Trophoblast cell (in vitro differentiated cells and primary cell): ENCODE measurements around the gene ITGA2B.
A peak's percentile ranks its signal among the peaks of the same experiment; 100 is the strongest.
"Not testable (repeated sequence)": the region's sequence is repeated elsewhere in the genome, so short reads cannot be mapped to it uniquely, and the experiment has no call there.

Source experiments
- DNase-seq, 2 donors: peaks; one replicate each; pipeline ENCODE4 v3.0.0-alpha.2; 2016
- H2AFZ ChIP-seq: 2 replicates; pipeline ENCODE4 v1.6.1; 2013; ENCODE audit warnings: low read length, moderate library complexity, mild to moderate bottlenecking; ENCODE audit not compliant: insufficient read depth, poor library complexity
- H2AK5ac ChIP-seq: 2 replicates; pipeline ENCODE4 v1.6.1; 2013; ENCODE audit warnings: mild to moderate bottlenecking, low read length
- H2BK120ac ChIP-seq: 2 replicates; pipeline ENCODE4 v1.6.1; 2013; ENCODE audit warnings: low read length, mild to moderate bottlenecking, moderate library complexity; ENCODE audit not compliant: insufficient read depth, poor library complexity
- H2BK12ac ChIP-seq: 2 replicates; pipeline ENCODE4 v1.6.1; 2013; ENCODE audit warnings: mild to moderate bottlenecking, low read length, moderate library complexity
- H2BK5ac ChIP-seq: 2 replicates; pipeline ENCODE4 v1.6.1; 2013; ENCODE audit warnings: low read length, low read depth, moderate library complexity, mild to moderate bottlenecking; ENCODE audit not compliant: poor library complexity
- H3K14ac ChIP-seq: 2 replicates; pipeline ENCODE4 v1.6.1; 2013; ENCODE audit warnings: mild to moderate bottlenecking, low read length
- H3K18ac ChIP-seq: 2 replicates; pipeline ENCODE4 v1.6.1; 2013; ENCODE audit warnings: mild to moderate bottlenecking, low read length
- H3K23ac ChIP-seq: 2 replicates; pipeline ENCODE4 v1.6.1; 2013; ENCODE audit warnings: low read length
- H3K27ac ChIP-seq: 2 replicates; pipeline ENCODE4 v1.5.1; 2013; ENCODE audit warnings: low read depth, mild to moderate bottlenecking, inconsistent platforms, low read length, moderate library complexity
- H3K27me3 ChIP-seq: 2 replicates; pipeline ENCODE4 v1.6.1; 2013; ENCODE audit warnings: inconsistent platforms, mild to moderate bottlenecking, low read length, moderate library complexity; ENCODE audit not compliant: insufficient read depth
- H3K36me3 ChIP-seq, 2 experiments: 1 replicate in 1 of 2; 2 replicates in 1 of 2; pipeline ENCODE4 v1.6.1; 2013; ENCODE audit warnings: low read length in 2 of 2, mild to moderate bottlenecking in 2 of 2, moderate library complexity in 1 of 2; ENCODE audit not compliant: insufficient read depth in 2 of 2, control insufficient read depth in 1 of 2
- H3K4ac ChIP-seq: 2 replicates; pipeline ENCODE4 v1.6.1; 2013; ENCODE audit warnings: low read depth, mild to moderate bottlenecking, low read length, moderate library complexity
- H3K4me1 ChIP-seq, 2 experiments: 1 replicate in 1 of 2; 2 replicates in 1 of 2; pipeline ENCODE4 v1.6.1; 2013; ENCODE audit warnings: low read length in 2 of 2, mild to moderate bottlenecking in 2 of 2, moderate library complexity in 1 of 2; ENCODE audit not compliant: insufficient read depth in 2 of 2, control insufficient read depth in 1 of 2
- H3K4me2 ChIP-seq: 2 replicates; pipeline ENCODE4 v1.6.1; 2013; ENCODE audit warnings: inconsistent platforms, mild to moderate bottlenecking, low read length, moderate library complexity
- H3K4me3 ChIP-seq: 2 replicates; pipeline ENCODE4 v1.5.1; 2013; ENCODE audit warnings: mild to moderate bottlenecking, low read depth, low read length, inconsistent platforms
- H3K79me1 ChIP-seq: one replicate; pipeline ENCODE4 v1.6.1; 2013; ENCODE audit warnings: low read length
- H3K79me2 ChIP-seq: 2 replicates; pipeline ENCODE4 v1.6.1; 2013; ENCODE audit warnings: low read length, mild to moderate bottlenecking; ENCODE audit not compliant: control insufficient read depth, insufficient read depth, poor library complexity
- H3K9ac ChIP-seq: 2 replicates; pipeline ENCODE4 v1.6.1; 2013; ENCODE audit warnings: mild to moderate bottlenecking, low read length
- H3K9me3 ChIP-seq: 2 replicates; pipeline ENCODE4 v1.6.1; 2013; ENCODE audit warnings: low read depth, mild to moderate bottlenecking, control low read depth, inconsistent platforms, low read length; ENCODE audit not compliant: insufficient read depth
- H4K12ac ChIP-seq: 2 replicates; pipeline ENCODE4 v1.6.1; 2013; ENCODE audit warnings: low read depth, mild to moderate bottlenecking, low read length, moderate library complexity
- H4K8ac ChIP-seq: 2 replicates; pipeline ENCODE4 v1.6.1; 2013; ENCODE audit warnings: low read depth, mild to moderate bottlenecking, low read length, moderate library complexity
- H4K91ac ChIP-seq: one replicate; pipeline ENCODE4 v1.6.1; 2013; ENCODE audit warnings: low read depth, mild to moderate bottlenecking, low read length, moderate library complexity
- WGBS: extraction: QIAGEN DNeasy Blood & Tissue Kit; methylation state at CpG from one replicate; pipeline ENCODE4 v1.1.7; 2013; ENCODE audit warnings: missing lambda C conversion rate; ENCODE audit not compliant: insufficient read length, insufficient coverage; ENCODE audit errors: extremely low coverage; 5-methylcytosine and 5-hydroxymethylcytosine counted together

ITGA2B gene

DNA sequence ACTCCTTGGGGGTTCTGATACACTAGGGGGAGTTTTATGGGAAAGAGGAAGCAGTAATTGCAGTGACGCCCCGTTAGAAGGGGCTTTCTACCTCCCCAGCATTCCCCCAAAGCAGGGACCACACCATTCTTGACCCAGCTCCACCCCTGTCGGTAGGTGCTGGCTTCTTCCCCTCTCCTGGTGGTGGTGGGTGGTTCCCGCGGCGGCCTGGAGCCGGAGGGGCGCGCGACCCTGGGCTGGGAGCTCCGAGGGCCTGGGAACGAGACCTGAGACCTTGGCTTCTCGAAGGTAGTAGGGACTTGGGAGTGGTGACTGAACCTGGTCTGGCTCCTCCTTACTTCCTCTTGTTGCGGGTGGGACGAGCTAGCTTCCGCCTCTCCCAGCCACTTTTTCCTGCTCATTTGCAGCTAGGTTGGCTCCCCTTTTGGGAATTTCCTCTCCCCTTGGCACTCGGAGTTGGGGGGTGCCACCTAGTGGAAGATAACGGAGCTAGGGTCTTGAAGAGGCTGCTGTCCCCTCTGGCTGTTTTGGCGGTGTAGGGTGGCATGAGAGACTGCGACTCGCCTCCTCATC, 43.9 kb downstream of the ITGA2B start:
- peak; percentile 18 to 47 for DNase-seq
- Histone ChIP-seq H4K8ac (peak overlapping the region; percentile 79), H4K12ac (peak overlapping the region; percentile 34), H3K4me1 (peaks cover 3 to 7% of the 10 kb centered on the region in 2 experiments), H3K23ac (no peak overlapping the region), H3K4me3 (peak overlapping the region; percentile 74), H3K9me3 (peaks cover 1% of the 10 kb centered on the region), H3K4ac (peak overlapping the region; percentile 59), H2AFZ (peak overlapping the region; percentile 62), H3K4me2 (peak overlapping the region; percentile 97), H2BK120ac (peak overlapping the region; percentile 43), H2BK5ac (no peak overlapping the region), H2BK12ac (no peak overlapping the region), H3K79me1 (peaks cover 3% of the 10 kb centered on the region), H3K18ac (peak overlapping the region; percentile 71), H3K79me2 (no peaks in the 10 kb centered on the region), H3K27me3 (no peaks in the 10 kb centered on the region), H3K36me3 (peaks cover 13 to 17% of the 10 kb centered on the region in 2 experiments), H2AK5ac (peak overlapping the region; percentile 17), H3K9ac (peak overlapping the region; percentile 82), H3K27ac (peak overlapping the region; percentile 20), H3K14ac (peak overlapping the region; percentile 74), H4K91ac (peak overlapping the region; percentile 63)
- no CpG with 5 or more reads among the region's 21 CpGs for WGBS

- H4K12ac ChIP-seq, result peak within 1 kb of the TSS; percentile 34
- no peaks in the 10 kb centered on the region for H3K27me3 ChIP-seq
- H2BK12ac ChIP-seq, result no peak within 1 kb of the TSS
- no CpG with 5 or more reads among the region's 26 CpGs for WGBS
- H4K8ac ChIP-seq, result peak within 1 kb of the TSS; percentile 79
- peak within 1 kb of the TSS; percentile 17 for H2AK5ac ChIP-seq
- peak within 1 kb of the TSS; percentile 71 for H3K18ac ChIP-seq
- peak within 1 kb of the TSS; percentile 43 for H2BK120ac ChIP-seq
- peak within 1 kb of the TSS; percentile 82 for H3K9ac ChIP-seq
- peaks cover 11 to 15% of the 10 kb centered on the region in 2 experiments for H3K36me3 ChIP-seq
- peak within 1 kb of the TSS; percentile 59 for H3K4ac ChIP-seq
- peak within 1 kb of the TSS; percentile 62 for H2AFZ ChIP-seq
- peak within 1 kb of the TSS; percentile 20 for H3K27ac ChIP-seq
- H3K14ac ChIP-seq, result peak within 1 kb of the TSS; percentile 74
- peak within 1 kb of the TSS; percentile 63 for H4K91ac ChIP-seq
- peak; percentile 97 to 99 for DNase-seq
- H3K79me1 ChIP-seq, result peaks cover 3% of the 10 kb centered on the region
- H3K9me3 ChIP-seq, result peaks cover 1% of the 10 kb centered on the region
- H3K23ac ChIP-seq, result no peak within 1 kb of the TSS
- no peak within 1 kb of the TSS for H2BK5ac ChIP-seq
- H3K4me2 ChIP-seq, result peak within 1 kb of the TSS; percentile 97
- no peaks in the 10 kb centered on the region for H3K79me2 ChIP-seq
- H3K4me1 ChIP-seq, result peaks cover 3 to 7% of the 10 kb centered on the region in 2 experiments
- peak within 1 kb of the TSS; percentile 74 for H3K4me3 ChIP-seq
Measured at GRCh38 chr17:44344939-44345453, 44.5 kb downstream of the ITGA2B start, which contains the start of gene GRN. Gene GRN (plus strand): TSS chr17:44345302. CDS start chr17:44349165, 3,863 bp downstream.

DNA sequence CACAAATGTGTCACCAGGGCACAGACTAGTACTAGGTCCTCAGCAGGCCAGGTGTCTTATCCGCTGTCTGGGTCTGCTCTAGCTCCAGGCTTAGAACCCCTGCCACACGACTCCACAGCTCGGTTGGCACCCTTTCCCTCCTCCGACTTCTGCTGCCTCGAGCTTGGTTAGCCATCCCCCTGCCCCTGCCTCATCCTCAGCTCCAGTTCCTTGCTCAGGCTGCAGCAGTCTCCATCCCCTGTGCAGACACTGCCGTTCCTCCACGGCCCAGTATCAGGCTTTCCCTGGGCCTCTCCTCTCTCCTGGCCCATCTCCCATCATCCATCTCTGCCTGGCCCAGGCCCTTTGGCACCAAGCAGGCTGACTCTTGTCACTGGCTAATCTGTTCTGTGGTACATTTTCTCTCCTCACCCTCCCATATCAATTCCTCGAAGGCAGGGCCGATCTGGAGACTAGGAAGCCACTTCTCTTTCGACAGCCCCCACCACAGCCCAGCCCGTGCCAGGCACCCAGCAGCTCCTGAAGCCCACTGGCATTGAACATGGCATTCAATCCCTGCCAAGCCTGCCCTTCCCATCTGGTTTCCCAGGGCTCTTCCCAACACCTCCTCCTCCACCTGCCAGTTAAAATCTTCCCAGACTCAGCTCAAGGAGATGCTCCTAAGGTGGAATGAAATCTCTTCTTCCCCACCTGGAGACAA, 45.8 kb downstream of the ITGA2B start:
- no peak overlapping the region for H3K4me3 ChIP-seq
- no peak overlapping the region for H2BK120ac ChIP-seq
- H3K4me1 ChIP-seq, result peaks cover 3 to 7% of the 10 kb centered on the region in 2 experiments
- no peak for DNase-seq
- H3K9ac ChIP-seq, result peak overlapping the region; percentile 2
- no peak overlapping the region for H3K4ac ChIP-seq
- H3K14ac ChIP-seq, result no peak overlapping the region
- no peak overlapping the region for H3K23ac ChIP-seq
- H3K18ac ChIP-seq, result no peak overlapping the region
- H4K12ac ChIP-seq, result peak overlapping the region; percentile 11
- H2AK5ac ChIP-seq, result no peak overlapping the region
- no peaks in the 10 kb centered on the region for H3K27me3 ChIP-seq
- H3K79me1 ChIP-seq, result peaks cover 3% of the 10 kb centered on the region
- H3K27ac ChIP-seq, result no peak overlapping the region
- H2BK5ac ChIP-seq, result no peak overlapping the region
- peak overlapping the region; percentile 10 for H2BK12ac ChIP-seq
- H3K9me3 ChIP-seq, result peaks cover 1% of the 10 kb centered on the region
- H3K79me2 ChIP-seq, result no peaks in the 10 kb centered on the region
- H4K8ac ChIP-seq, result peak overlapping the region; percentile 14
- H4K91ac ChIP-seq, result no peak overlapping the region
- no CpG with 5 or more reads among the region's 11 CpGs for WGBS
- peaks cover 0 to 3% of the 10 kb centered on the region in 2 experiments for H3K36me3 ChIP-seq
- H3K4me2 ChIP-seq, result no peak overlapping the region
- no peak overlapping the region for H2AFZ ChIP-seq

DNA sequence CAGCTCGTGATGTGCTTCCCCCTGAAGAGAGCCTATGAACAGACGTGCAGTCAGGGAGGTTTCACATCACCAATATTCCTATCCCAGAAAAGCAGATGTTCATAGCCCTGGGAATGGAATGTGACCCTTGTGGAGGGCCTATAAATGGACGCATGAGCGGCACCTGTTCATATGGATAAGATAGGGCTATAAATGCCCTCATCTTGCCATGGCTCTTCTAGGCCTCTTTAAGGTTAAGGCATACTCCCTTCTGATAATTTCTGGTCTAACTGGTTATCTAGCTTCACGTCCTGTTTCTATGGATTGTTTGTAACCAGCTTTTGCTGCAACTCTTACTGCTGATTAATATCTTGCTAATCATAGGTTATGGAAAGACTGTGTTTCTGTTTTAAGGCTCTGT, 48.9 kb downstream of the ITGA2B start:
- not testable (repeated sequence) for H3K79me2 ChIP-seq, H2BK5ac ChIP-seq, H3K4me2 ChIP-seq, H2BK120ac ChIP-seq, H2BK12ac ChIP-seq, H3K4me1 ChIP-seq, H2AFZ ChIP-seq, H3K14ac ChIP-seq, H3K23ac ChIP-seq, H4K91ac ChIP-seq, H3K79me1 ChIP-seq, H3K27ac ChIP-seq, H3K4ac ChIP-seq, H3K4me3 ChIP-seq, H2AK5ac ChIP-seq, H3K18ac ChIP-seq, H3K9me3 ChIP-seq, H3K36me3 ChIP-seq, H4K8ac ChIP-seq, H3K9ac ChIP-seq, H3K27me3 ChIP-seq, H4K12ac ChIP-seq
- whole genome bisulfite sequencing, result no CpG with 5 or more reads among the region's 5 CpGs
- peak in 1 of 2 donors; percentile 61 for DNase-seq
